Subcutaneous adipose tissue (tissue), 4 donors: ENCODE data around the gene HIGD1A. TPM values are rescaled to one million over a fixed set of nuclear protein-coding genes. Genes with fewer than 3 reads are reported as not detected.

Source experiments
- CTCF ChIP-seq: fragments of 450-650 bp; IDR thresholded peaks from one replicate; pipeline ENCODE4 v1.5.1; 2016; ENCODE audit warnings: low read depth, mild to moderate bottlenecking, control low read depth, antibody characterized with exemption, moderate library complexity
- total RNA-seq, 4 donors: library from RNA; depleted of rRNA; stranded (reverse); fragments of >200 nt; gene quantifications; one replicate each; pipeline ENCODE4 v1.1.0, GENCODE V29; 2016

Gene HIGD1A
- total RNA-seq, 4 donors from 2014 or later = 115 to 236 (median 161) TPM

DNA sequence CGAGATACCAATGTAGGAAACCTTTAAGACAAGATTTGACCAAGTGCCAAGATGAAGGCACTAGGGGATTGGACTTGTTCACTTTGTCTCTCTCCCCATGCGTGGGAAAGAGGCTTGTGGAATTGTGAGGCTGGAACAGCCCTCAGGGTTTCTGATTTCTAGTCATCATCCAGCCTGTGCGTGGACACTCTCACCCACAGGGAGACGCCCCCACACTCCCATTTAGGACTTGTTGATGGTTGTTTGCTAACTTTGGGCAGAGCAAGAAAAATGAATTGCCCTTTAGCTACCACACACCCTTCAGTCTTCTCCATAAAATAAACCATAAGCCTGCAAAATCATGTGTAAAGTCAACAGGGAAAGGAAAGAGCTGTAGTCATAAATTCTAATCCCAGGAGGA lies 23.4 kb upstream of the HIGD1A start:
- TF ChIP-seq CTCF = no peak

DNA sequence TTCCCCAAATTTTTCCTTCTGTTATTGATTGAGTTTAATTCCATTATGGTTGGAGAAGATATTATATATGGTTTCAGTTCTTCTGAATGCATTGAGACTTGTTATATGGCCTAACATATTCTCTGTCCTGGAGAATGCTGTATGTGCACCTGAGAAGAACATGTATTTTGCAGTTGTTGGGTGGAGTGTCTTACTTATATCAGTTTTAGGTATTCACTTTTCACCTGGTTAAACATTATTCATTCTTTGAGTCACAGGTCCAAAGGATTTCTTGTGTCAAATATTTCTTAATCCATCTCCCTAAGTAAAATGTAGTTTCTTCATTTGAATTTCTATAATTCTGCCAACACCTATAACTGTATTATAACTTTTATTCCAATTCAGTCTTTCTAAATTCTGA lies 22.7 kb upstream of the HIGD1A start:
- TF ChIP-seq CTCF = no peak

DNA sequence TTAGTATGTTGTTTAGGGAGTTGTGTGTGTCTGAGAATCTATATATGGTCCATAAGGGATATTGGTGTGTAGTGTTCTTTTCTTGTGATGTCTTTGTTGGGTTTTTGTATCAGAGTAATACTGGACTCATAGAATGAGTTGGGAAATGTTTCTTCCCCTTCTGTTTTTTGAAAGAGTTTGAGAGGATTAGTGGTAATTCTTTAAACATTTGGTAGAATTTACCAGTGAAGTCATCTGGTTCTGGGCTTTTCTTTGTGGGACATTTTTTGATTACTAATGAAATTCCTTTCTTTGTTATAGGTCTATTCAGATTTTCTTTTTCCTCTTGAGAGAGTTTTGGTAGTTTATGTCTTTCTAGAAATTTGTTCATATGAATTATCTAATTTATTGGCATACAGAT lies 21.9 kb upstream of the HIGD1A start:
- TF ChIP-seq CTCF = no peak

DNA sequence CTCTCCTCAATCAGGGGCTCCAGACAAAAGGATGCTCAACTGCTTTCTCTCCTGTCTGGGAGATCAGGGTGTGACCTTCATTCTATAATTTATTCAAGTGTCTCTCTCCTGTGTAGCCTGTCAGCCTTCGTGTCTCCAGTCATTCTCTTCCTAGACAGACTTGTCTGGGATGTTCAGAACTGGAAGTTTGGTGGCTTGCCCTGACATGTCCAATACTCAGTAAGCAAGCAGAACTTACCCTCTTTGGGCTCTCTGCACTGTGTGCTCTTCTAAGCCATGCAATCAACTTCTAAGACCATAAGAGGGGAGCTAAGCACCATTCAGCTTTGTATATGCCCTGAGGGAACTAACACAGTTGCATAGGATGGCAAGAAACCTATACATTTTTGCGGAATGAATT lies 19.1 kb upstream of the HIGD1A start:
- TF ChIP-seq CTCF = no peak

DNA sequence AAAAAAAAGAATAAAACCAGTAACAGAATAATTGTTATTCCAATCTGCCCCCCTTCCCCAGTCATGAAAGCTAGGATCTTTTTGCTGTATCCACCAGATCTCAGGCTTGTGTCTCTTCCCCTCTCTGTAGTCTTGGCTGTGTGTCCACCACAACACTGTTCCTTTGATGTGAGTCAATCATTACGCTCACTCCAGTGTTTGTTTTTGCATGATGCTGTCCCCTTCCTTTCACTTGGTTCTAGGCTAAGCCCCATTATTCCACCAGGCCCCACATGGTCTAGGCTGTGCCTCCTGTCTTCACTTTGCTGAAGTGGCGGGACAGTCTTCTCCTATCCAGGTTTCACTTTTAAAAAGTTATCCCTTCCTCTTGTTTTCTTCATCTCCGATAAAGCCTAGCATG lies 18.5 kb upstream of the HIGD1A start:
- no peak for TF ChIP-seq CTCF

DNA sequence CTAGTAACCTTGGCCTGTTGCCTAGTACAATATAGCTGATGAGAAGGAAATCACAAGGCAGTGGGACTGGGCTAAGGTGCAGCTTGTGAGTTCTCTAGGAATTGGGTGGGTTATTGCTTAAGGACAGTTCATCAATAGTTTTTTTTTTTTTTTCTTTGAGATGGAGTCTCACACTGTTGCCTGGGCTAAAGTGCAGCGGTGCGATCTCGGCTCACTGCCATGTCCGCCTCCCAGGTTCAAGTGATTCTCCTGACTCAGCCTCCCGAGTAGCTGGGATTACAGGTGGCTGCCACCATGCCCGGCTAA lies 16.4 kb upstream of the HIGD1A start:
- no peak for TF ChIP-seq CTCF

DNA sequence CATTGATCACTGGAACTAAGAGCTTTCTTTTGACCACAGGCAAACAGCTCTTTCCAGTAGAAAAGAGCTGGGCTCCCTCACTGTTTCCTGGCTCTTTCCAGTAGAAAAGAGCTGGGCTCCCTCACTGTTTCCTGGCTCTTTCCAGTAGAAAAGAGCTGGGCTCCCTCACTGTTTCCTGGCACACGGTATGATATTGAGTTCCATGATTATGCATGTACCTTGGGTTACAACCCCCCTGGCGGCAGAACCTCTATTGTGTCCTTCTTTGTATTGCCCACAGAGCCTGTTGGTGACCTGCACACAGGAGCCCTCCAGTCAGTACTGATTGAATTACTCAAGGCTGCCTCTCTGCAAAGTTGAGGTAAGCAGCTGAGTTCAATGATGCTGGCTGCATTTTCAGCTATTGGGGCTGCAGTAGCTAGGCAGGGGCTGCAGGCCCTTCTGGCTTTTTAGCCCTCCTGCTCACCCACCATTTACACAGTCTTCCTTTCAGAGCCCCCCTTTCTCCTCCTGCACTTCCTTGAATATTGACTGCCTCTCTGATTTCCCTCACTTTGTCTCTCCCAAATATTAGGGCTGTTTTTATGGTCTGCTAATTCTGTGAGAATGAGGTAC lies 15.2 kb upstream of the HIGD1A start:
- TF ChIP-seq CTCF = no peak
